Progenitor cell of endocrine pancreas (in vitro differentiated cells): ENCODE data around the gene SUPT3H. TPM values are rescaled to one million over a fixed set of nuclear protein-coding genes. Genes with fewer than 3 reads are reported as not detected.

ENCODE experiments used
- DNase-seq: peaks from one replicate; pipeline ENCODE4 v3.0.0; 2021; ENCODE audit warnings: low spot score; ENCODE audit not compliant: unreplicated experiment
- H3K27ac Mint-ChIP-seq: 2 replicates; pipeline ENCODE4 v1.8.0; 2021; ENCODE audit warnings: mild to moderate bottlenecking, moderate library complexity, mixed read lengths
- H3K27me3 Mint-ChIP-seq: 2 replicates; pipeline ENCODE4 v1.8.0; 2021; ENCODE audit warnings: mixed read lengths
- H3K36me3 Mint-ChIP-seq: 2 replicates; pipeline ENCODE4 v1.8.0; 2022; ENCODE audit warnings: mixed read lengths; ENCODE audit not compliant: insufficient read depth
- H3K4me1 Mint-ChIP-seq: 2 replicates; pipeline ENCODE4 v1.8.0; 2021; ENCODE audit warnings: low read depth, mixed read lengths
- H3K4me3 Mint-ChIP-seq: 2 replicates; pipeline ENCODE4 v1.8.0; 2021; ENCODE audit warnings: low read depth, mild to moderate bottlenecking, moderate library complexity, mixed read lengths
- H3K9me3 Mint-ChIP-seq: 2 replicates; pipeline ENCODE4 v1.8.0; 2021; ENCODE audit warnings: low read depth, mixed read lengths
- CTCF ChIP-seq: fragments of 200-600 bp; sonication (generic); IDR thresholded peaks from one replicate; pipeline ENCODE4 v1.5.0; 2021; ENCODE audit warnings: antibody characterized with exemption, mild to moderate bottlenecking; ENCODE audit not compliant: unreplicated experiment
- total RNA-seq: library from RNA; stranded (reverse); gene quantifications from 2 replicates; pipeline ENCODE4 v1.2.1, GENCODE V29; 2021

The SUPT3H gene
- total RNA-seq, 1 donor from 2014 or later = 40.5 TPM

GRCh38 chr6:45327956-45328522 is 49.7 kb downstream of the SUPT3H start, which contains the start of gene RUNX2:
TSS of gene RUNX2 (plus strand) at chr6:45328330. CDS start at chr6:45328727, 397 bp downstream.
- no peaks in the 10 kb centered on the region for H3K36me3 Mint-ChIP-seq
- TF ChIP-seq CTCF = no peak
- no peak for DNase-seq
- peaks cover 33% of the 10 kb centered on the region for H3K4me1 Mint-ChIP-seq
- H3K4me3 Mint-ChIP-seq = peak within 1 kb of the TSS; percentile 36
- H3K27me3 Mint-ChIP-seq = no peaks in the 10 kb centered on the region
- H3K9me3 Mint-ChIP-seq = no peaks in the 10 kb centered on the region
- H3K27ac Mint-ChIP-seq = peak within 1 kb of the TSS; percentile 60

GRCh38 chr6:45326698-45327417 is 50.9 kb downstream of the SUPT3H start:
- Mint-ChIP-seq H3K9me3 (no peaks in the 10 kb centered on the region), H3K4me3 (no peak overlapping the region), H3K27me3 (no peaks in the 10 kb centered on the region), H3K36me3 (no peaks in the 10 kb centered on the region), H3K27ac (no peak overlapping the region), H3K4me1 (peaks cover 33% of the 10 kb centered on the region)
- no peak for TF ChIP-seq CTCF
- DNase-seq = no peak

- no peak for DNase-seq
- H3K9me3 Mint-ChIP-seq = no peaks in the 10 kb centered on the region
- no peaks in the 10 kb centered on the region for H3K36me3 Mint-ChIP-seq
- no peaks in the 10 kb centered on the region for H3K27me3 Mint-ChIP-seq
- peaks cover 24% of the 10 kb centered on the region for H3K4me1 Mint-ChIP-seq
- TF ChIP-seq CTCF = no peak
- no peak overlapping the region for H3K4me3 Mint-ChIP-seq
- no peak overlapping the region for H3K27ac Mint-ChIP-seq
Observed at GRCh38 chr6:45323656-45324224, 54.0 kb downstream of the SUPT3H start.

GRCh38 chr6:45320349-45320748 is 57.4 kb downstream of the SUPT3H start:
- Mint-ChIP-seq H3K9me3 (peaks cover 14% of the 10 kb centered on the region), H3K27ac (no peak overlapping the region), H3K36me3 (peaks cover 12% of the 10 kb centered on the region), H3K4me1 (peaks cover 7% of the 10 kb centered on the region), H3K27me3 (no peaks in the 10 kb centered on the region), H3K4me3 (no peak overlapping the region)
- DNase-seq = no peak
- TF ChIP-seq CTCF = no peak

- no peak for TF ChIP-seq CTCF
- Mint-ChIP-seq H3K27me3 (no peaks in the 10 kb centered on the region), H3K4me1 (peaks cover 1% of the 10 kb centered on the region), H3K27ac (no peak overlapping the region), H3K9me3 (peaks cover 55% of the 10 kb centered on the region), H3K4me3 (no peak overlapping the region), H3K36me3 (peaks cover 41% of the 10 kb centered on the region)
- no peak for DNase-seq
Observed at GRCh38 chr6:45314146-45314545, 63.6 kb downstream of the SUPT3H start.
